ENCODE measurements around the gene STAG1.
"Not testable (repeated sequence)": the region's sequence is repeated elsewhere in the genome, so short reads cannot be mapped to it uniquely, and the experiment has no call there.

The STAG1 gene

DNA sequence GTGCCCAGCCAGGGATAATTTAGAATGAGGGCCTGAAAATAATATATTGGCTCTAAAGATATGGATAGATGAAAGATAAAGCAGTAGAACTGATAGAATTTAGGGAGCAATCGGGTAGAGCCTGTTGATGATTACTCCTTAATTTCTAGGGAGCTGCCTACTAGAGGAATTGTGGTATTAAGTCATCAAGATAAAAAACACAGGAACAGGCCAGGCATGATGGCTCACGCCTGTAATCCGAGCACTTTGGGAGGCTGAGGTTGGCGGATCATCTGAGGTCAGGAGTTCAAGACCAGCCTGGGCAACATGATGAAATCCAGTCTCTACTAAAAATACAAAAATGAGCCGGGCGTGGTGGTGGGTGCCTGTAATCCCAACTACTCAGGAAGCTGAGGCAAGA, 371.6 kb downstream of the STAG1 start:
- DNase-seq = no peak

- DNase-seq = no peak
Observed at GRCh38 chr3:136378011-136378410, 374.2 kb downstream of the STAG1 start.

GRCh38 chr3:136377508-136377907, 374.7 kb downstream of the STAG1 start:
- DNase-seq = no peak

GRCh38 chr3:136375800-136376199, 376.4 kb downstream of the STAG1 start:
- DNase-seq = not testable (repeated sequence)

GRCh38 chr3:136366289-136366688, 385.9 kb downstream of the STAG1 start:
- no peak for DNase-seq

GRCh38 chr3:136353461-136353860, 398.7 kb downstream of the STAG1 start:
- no peak for DNase-seq

DNA sequence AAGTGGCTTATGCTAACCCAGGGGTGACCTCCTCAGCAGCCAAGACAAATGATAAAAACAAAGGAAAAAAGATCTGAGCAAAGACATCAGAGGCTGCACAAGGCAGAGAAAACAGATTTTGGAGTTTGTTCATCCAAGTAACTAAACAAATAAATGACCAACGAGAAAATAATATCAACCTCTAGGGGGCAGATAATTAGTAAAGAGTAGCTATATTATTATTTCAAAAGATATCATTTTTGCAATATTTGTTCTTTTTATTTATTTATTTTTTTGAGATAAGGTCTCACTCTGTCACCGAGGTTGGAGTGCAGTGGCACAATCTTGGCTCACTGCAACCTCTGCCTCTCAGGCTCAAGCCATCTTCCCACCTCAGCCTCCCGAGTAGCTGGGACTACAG, 400.3 kb downstream of the STAG1 start:
- no peak for DNase-seq

DNA sequence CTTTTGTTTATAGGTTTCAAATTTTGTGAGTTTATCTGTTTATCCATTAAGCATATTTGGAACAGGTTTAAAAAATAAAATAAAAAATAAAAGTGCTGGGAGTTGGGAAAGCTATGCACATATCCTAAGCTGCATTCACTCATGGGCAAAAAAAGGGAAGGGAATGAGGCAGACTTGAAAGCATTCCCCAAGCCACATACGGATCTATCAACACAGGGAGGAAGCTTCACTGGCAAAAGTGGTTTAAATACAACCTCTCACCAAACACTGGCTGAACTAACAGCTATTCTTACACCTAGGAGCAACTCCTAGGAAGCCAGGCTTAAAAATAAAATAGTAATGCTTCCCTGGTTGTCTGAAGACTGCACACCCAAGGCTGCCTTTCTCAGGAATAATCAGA, 400.8 kb downstream of the STAG1 start:
- DNase-seq = no peak

DNA sequence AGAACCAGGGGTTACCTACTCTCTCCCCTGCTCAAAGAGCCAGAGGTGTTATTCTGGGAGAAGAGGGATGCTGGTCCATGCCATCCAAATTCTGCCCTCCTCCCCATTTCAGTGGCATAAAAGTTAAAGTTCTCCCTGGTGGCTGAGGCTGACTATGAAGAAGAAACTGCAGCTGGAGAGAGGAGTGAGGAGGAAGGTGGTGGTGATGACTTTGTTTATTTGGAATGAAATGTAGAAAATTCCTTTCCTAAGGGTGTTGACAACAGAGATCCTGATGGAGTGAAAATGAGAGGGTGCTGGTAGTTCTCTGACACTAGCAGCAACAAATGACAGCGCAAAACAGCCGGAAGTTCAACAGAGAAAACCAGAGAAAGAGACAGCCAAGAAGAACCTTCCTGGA, 401.6 kb downstream of the STAG1 start:
- no peak for DNase-seq

DNA sequence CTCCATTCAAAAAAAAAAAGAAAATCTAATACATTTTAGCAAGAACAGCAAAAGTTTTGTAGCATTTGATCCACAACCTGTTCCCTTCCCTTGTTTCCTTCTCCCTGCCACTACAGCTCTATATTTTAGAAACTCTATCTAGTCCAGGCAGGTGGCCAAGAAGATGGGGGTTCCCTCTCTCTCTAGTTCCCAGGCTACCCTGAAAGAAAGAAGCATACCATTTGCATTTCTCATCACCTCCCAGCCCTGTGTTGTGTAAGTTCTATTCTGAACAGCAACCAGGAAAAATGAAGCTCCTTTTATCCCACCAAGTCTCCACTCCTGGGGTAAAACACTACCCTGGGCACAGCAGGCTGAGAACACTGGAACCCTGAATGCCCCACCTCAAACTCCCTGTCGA, 402.0 kb downstream of the STAG1 start:
- no peak for DNase-seq

DNA sequence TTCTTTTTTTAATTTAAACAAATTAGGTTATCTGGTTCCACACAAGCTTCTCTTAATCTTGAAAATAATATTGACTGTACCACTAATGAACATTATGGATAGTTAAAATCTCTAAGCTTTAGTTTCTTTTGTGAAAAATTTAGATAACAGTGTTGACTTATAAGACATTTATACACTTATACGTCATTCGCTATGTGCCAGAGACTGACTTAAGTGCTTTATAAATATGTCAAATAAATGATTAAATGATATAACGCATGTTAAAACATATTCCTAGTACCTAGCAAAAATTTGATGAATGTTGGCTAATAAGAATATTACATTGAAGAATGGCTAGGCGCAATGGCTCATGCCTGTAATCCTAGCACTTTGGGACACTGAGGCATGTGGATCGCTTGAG, 405.7 kb downstream of the STAG1 start:
- DNase-seq = no peak

DNA sequence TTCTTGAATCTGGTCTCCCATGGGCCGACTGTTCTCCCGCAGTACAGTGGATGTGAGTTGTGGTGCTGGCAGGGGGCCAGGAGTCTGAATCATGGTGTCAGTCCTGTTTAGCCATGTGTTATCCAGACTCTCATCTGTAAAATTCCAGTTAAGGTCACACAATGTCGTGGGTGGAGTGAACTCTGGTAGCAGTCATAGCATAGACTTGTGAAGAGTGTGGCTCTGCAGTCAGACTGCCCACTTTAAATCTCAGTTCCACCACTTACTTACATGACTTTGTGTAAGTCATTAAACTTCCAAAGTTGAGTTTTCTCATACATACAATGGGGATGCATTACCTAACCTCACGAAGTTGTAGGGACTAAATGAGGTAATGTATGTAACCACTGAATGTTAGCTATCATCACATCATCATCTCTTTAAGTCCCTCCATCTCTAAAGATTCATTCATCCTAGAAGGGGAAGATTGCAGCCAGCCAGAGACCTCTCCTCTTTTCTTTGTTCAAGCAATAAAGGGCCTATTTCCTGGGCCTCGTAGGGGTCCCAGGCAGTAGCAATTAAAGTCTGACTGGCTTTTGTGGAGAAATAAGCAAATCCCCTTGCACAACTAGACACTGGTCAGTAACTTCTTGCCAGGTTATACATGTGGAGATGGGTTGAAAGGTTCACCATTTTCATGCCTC, 408.2 kb downstream of the STAG1 start:
- DNase-seq = no peak

DNA sequence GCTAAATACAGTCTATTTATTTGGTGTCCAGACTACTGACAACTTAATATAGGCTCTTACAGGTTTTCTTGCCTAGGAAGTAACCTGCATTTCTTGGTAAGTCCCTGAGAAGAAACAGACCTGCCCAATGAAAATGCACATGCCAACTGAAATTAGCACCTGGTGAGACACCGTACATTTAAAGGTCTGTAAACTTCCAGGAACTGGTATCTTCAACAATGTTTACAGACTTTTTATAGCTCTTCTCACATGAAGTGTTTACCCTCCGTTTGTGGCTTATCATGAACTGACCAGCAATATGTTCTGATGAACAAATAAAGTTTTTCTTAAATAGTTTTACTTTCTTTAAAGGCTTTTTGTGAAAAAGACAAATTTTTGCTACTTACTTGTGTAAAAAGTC, 408.7 kb downstream of the STAG1 start:
- no peak for DNase-seq

DNA sequence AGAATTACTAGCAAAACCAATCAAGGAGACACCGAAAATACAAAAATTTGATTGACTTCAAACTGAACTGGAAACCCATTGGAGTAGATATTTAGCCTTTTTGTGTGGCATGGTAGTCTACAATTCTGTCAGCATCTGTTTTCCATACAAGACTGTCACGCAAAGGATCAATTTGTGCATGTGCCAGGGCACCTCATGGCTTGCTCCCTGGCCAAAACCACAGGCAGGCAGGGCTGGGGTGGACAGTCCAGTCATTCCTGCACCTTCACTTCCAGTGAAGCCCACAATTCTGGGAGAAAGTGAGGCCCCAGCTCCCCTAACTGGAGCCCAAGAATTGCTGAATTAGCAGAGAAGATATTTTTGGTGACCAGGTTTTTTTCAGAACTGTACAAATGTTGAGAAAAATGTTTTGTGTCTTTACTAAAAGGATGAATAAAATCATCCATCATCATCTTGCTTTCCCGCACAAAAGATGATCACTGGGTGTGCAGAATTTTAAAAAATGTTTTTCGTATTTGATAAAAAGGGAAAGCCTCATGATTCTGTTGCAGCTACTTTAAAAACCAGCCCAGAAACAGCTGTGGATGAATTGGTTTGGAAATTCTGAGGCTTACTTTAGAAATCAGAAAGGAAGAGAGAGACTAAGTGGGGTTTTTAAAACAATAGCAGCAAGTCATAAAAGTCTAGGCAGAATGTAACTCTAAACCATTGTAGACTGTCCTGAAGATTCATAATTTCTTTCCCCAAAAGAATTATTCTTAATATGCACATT, 415.7 kb downstream of the STAG1 start:
- no peak for DNase-seq

DNA sequence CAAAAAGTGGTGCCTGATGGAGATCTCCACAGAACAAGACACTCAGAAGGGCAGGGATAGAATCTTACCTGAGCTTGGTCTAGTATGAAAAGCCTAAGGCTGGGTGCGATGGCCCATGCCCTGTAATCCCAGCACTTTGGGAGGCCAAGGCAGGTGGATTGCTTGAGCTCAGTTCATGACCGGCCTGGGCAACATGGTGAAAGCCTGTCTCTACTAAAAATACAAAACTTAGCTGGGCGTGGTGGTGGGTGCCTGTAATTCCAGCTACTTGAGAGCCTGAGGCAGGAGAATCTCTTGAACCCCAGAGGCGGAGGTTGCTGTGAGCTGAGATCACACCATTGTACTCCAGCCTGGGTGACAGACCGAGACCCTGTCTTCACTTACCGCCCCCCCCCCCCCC, 417.5 kb downstream of the STAG1 start:
- DNase-seq = not testable (repeated sequence)

DNA sequence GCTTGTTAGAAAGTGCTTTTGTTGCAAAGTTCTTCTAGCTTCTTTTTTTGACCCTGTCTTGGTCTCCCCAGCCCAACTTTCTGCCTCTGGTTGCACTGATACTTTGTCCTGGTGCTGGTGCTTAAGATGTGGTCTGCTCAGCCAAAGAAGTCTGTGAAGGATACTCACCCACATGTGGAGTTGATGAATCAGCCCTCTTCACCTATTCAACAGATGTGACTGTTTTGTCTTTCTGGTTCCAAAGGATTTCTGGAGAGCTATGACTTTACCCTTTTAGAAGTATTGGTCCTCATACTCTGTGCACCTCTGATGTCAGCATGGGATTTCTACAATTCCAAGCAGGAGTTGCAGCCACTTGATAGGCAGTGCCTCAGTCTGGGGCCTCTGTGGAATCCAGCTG, 418.0 kb downstream of the STAG1 start:
- no peak for DNase-seq

DNA sequence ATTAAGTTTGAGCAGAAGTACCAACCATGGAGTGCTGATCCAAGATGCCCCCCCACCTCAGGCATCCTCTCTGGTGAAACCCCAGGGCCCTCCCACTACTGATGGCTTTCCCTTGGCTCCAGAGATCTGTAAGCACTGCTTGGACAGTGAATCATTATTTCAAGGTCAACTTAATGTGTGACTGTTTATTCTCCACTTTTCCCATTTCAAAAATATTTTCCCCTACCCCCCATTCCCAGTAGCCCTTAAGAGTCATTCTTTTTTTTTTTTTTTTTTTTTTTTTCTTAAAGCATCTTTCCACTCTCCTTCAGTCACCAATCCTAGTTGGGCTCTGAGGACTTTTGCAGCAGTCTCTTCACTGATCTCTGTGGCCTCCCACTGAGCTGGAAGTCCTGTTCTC, 419.4 kb downstream of the STAG1 start:
- no peak for DNase-seq

GRCh38 chr3:136332302-136332701, 419.9 kb downstream of the STAG1 start:
- DNase-seq = no peak

DNA sequence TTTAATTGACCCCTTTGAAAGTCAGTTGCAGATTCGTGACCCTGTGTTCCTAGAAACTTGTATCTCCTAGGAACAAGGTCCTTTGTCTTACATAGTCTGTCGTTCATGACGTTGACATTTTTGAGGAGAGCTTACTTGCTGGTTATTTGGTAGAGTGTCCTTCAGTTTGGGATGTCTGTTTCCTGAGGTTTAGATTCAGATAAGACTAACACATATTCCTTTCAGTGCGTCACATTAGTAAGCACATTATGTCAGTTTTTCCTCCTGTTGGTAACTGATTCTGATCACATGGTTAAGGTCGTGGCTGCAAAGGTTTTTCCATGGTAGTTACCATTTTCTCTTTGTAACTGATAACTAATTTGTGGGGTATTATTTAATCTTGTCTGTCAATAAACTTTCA, 421.3 kb downstream of the STAG1 start:
- no peak for DNase-seq

DNA sequence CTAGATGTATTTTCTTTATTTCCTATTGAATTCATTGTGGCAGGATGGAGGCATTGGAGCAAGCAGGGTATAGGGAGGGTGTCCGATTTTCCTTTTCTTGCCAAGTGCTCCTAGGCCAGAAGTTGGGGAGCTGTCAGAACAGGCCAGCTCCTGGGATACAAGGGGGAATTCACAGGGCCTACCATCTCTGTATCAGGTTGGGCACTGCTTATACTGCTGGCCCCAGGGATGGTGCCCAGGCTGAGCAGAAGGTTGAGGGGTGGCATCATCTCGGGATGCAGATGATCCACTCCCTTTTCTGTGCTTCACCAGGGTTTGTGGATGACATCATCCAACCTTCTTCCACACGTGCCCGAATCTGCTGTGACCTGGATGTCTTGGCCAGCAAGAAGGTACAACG, 422.6 kb downstream of the STAG1 start:
- DNase-seq = no peak

GRCh38 chr3:136327671-136328070, 424.5 kb downstream of the STAG1 start:
- DNase-seq = no peak

DNA sequence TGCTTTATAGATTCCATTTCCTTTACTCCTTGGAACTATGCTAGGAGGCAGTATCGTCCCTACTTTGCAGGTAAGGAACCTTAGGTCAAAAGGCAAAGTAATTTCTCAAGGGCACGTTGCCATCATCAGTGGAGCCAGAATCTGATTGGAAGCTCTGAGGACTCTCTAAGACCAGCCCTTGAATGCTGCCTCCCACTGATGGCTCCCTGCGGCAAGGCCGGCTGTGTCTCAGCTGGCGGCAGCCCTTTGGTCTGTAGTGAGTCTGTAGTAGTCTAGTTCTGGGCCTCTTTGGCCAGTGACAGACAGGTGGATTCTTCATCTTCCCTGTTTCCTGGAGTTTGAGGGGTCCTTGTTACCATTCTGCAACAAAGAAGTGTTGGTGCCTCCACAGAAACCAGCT, 425.9 kb downstream of the STAG1 start:
- DNase-seq = no peak

GRCh38 chr3:136311968-136312367, 440.2 kb downstream of the STAG1 start:
- DNase-seq = no peak

DNA sequence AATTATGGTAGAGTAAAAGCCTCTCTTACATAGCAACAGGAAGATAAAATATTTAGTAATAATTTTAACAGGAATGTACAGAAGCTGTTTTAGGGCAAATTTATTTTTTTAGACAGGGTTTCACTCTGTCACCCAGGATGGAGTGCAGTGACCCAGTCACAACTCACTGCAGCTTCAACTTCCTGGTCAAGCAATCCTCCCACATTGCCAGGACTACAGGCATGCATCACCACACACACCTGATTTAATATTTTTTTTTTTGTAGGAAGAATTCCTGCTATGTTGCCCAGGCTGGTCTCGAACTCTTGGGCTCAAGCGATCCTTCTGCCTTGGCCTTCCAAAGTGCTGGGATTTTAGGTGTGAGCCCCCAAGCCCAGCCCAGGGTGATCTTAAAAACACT, 440.9 kb downstream of the STAG1 start:
- DNase-seq = no peak

DNA sequence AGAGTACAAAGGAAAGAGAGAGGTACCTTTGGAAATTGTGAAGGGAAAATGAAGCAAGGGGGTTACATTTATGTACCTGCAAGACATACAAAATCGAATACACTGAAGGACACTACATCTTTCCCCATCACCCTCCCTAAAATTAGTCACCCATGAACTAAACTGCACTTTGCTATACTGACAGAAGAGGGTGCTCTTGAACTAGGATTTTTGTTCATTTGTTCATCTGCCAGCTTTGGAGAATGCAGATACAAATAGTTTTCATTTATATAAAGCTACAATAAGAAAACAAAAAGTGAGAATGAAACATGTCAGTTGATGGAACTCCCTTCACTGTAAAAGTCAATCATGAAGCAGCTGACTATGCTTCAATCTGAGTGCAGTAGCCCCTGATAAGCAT, 446.3 kb downstream of the STAG1 start:
- no peak for DNase-seq

Data from activated gamma-delta T cell (primary cell).